Measurements from ENCODE around the gene CEP57.
"Not testable (repeated sequence)": the region's sequence is repeated elsewhere in the genome, so short reads cannot be mapped to it uniquely, and the experiment has no call there.

CEP57 gene

DNA sequence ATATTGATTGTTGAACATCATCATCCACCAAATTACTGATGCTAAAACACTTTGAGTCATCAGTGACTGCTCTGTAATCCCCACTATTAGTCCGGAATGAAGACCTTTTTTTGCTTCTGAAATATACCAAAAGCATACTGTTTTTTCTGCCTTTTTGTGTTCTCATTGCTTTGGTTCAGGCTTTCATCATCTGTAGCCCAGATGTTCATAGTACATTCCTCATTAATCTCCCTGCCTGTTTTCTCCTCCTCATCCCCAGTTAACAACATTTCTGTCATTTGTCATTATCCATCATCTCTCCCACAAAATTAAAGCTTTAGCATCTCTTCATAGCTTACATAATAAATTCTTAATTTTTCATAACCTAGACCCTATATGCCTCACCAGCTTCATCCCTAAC, 9.2 kb downstream of the CEP57 start:
- peak; percentile 74 for FAIRE-seq

GRCh38 chr11:95800438-95800837, 10.1 kb downstream of the CEP57 start:
- FAIRE-seq: no peak

DNA sequence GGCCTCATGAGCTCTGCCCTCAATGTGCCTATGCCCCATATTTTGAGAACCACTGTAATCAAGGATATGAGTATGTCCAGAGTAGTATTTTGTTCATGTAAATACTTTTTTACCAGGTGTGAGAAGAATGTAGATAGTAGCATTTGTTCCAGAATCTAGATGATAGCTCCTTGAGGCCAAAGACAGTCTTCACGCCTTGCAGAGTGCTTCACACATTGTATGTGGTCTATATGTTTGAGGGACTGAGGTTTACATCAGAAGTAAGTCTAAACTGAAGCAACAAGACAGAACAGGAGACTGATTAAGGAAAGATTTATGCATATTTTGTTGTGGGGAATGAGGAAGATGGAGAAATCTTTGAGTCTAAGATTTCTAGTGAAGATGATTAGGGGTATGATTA, 12.5 kb downstream of the CEP57 start:
- no peak for FAIRE-seq

GRCh38 chr11:95803973-95804372, 13.7 kb downstream of the CEP57 start:
- FAIRE-seq: no peak

DNA sequence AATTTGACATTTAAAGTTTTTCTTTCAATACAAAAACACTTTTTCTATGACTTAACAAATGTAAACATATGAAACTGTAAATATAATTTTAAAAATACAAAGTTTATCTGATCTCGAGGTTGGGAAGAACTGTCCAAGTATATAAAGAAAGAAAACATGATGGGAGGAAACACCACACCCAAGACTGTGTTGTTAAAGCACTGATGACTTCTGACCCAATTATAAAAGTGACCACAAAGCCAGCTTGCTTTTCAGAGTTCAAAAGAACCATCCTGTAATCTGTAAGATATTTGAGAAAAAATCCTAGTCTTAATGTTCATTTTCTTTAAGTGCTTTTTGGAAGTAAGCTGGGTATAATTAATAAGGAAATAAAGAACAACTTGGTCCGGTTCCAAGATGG, 15.6 kb downstream of the CEP57 start:
- FAIRE-seq: no peak

DNA sequence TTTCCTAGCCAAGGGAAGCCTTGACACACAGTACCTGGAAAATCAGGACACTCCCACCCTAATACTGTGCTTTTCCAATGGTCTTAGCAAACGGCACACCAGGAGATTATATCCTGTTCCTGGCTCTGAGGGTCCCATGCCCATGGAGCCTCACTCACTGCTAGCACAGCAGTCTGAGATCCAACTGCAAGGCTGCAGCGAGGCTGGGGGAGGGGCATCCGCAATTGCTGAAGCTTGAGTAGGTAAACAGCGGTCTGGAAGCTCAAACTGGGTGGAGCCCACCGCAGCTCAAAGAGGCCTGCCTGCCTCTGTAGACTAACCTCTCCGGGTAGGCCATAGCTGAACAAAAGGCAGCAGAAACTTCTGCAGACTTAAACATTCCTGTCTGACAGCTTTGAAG, 16.2 kb downstream of the CEP57 start:
- FAIRE-seq: not testable (repeated sequence)

GRCh38 chr11:95811052-95811451, 20.8 kb downstream of the CEP57 start:
- not testable (repeated sequence) for FAIRE-seq

GRCh38 chr11:95816037-95816436, 25.7 kb downstream of the CEP57 start:
- FAIRE-seq: no peak

- FAIRE-seq: no peak
These were observed 31.3 kb downstream of the CEP57 start for GRCh38 chr11:95821640-95822039.

DNA sequence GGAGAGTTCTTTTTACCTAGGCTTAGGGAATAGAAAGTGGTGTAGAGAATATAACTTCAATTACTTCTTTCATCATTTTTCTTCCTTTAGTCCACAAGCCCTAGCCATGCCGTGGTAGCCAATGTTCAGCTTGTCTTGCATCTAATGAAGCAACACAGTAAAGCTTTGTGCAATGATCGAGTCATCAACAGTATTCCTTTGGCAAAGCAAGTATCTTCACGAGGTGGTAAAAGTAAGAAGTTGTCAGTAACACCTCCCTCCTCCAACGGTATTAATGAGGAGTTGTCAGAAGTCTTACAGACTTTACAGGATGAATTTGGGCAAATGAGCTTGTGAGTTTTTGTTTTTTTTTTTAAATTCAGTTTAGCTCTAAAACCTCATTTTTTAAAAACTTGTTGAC, 37.4 kb downstream of the CEP57 start:
- no peak for FAIRE-seq

DNA sequence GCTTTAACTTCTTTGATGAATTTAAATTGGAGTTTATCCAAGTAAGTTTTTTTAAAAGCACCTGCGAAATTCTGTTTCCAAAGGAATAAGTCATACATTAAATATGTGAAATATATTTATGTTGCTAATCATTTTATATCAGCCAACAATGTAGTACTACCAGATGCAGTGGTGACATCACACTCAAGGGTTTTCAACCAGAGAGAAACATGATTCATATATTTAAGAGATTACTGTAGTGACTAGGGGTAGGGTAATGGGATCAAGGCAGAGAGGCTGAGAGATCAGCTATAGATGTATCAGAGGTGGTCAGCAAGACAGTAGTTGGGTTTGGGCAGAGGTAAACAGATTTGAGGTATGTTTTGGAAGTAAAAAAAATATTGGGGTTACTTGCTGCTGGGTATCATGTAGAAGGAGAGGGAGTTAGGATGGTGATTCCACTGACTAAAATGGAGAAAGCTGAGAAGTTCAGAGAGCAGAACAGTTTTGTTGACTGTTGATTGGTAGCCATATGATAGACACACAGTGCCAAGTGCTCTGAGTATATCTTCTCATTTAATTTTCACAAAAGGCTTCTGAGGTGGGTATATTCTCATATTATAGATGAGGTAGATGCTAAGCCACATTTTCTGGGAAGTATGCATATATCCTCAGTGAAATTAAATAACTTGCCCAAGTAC, 39.4 kb downstream of the CEP57 start:
- FAIRE-seq: peak; percentile 26

- FAIRE-seq: no peak
These were observed 41.0 kb downstream of the CEP57 start for GRCh38 chr11:95831198-95831883.

- FAIRE-seq: no peak
These were observed 42.5 kb downstream of the CEP57 start for GRCh38 chr11:95832763-95833162.

- no peak for FAIRE-seq
These were observed 43.1 kb downstream of the CEP57 start for GRCh38 chr11:95833378-95833777.

- no peak for FAIRE-seq
These were observed 45.1 kb downstream of the CEP57 start for GRCh38 chr11:95835351-95835750.

- no peak for FAIRE-seq
These were observed 45.6 kb downstream of the CEP57 start for GRCh38 chr11:95835768-95836488.

DNA sequence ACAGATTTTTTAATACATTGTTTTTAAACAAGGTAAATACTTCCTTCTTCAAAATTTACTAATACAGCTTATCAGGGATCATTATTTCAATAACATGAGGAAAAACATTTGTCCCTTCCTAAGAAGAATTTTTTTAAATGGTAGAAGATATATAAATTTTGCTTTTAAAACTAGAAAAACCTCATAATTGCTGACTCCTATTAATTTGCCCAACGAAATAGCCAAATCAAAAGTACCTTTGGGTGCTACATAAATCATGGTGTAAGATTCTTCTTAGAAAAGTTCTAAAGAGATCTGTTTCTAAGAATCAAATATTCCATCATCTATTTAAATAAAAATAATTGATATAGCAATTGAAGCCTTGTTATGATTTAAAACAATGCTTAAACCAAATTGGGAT, 54.9 kb downstream of the CEP57 start:
- FAIRE-seq: no peak

DNA sequence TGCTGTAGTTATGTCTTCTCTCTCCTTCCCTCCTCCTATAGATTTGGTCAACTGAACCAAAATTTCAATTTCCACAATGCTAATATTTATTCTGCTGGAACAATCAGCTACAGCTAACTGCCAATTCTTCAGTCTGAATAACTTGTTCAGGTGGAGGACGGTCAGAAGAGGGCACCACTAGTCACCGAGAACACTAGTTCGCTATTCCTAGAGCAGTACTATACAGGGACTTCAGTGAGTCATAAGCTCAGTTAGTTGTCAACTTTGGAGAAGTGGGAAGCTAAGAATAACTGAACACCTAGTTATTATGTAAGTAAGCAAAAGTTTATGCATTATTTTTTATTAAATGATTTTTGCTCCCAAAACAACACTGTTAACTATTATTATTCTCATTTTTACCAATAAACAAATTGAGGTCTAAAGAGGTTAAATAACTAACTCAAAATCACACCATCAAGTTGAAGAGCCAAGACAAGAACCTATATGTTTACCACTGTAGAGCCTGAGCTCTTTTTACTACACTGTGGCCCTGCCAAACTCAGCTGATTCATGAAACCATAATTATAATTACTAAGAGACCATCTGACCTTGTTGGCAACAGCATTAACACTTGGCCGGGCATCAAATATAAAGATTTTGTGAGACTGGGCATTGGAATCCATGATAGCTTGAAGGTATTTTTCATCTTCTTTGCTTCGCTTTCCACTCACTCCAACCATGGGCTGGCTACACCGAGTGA, 59.0 kb downstream of the CEP57 start:
- no peak for FAIRE-seq

DNA sequence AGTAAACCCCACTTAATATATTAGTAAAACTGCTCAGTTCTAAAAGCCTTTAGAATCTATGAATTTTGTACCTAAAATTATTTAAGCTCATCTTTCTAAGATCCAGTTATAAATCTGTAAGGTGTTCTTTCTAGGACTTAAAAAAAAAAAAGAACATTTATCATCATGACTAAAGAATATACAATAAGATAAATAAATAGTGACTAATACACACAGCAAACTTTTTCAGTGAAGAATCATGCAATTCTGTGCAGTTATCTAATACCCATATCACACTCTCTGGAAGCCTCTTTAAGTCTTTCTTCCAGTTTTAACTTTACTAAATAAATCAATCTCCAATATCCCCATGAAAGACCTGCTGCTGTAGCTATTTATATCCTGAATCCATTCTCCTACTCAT, 59.8 kb downstream of the CEP57 start:
- no peak for FAIRE-seq

GRCh38 chr11:95853138-95853537, 62.8 kb downstream of the CEP57 start:
- no peak for FAIRE-seq

GRCh38 chr11:95853862-95854261, 63.6 kb downstream of the CEP57 start:
- FAIRE-seq: no peak

- FAIRE-seq: not testable (repeated sequence)
These were observed 64.1 kb downstream of the CEP57 start for GRCh38 chr11:95854362-95854761.

- FAIRE-seq: not testable (repeated sequence)
These were observed 69.7 kb downstream of the CEP57 start for GRCh38 chr11:95860024-95860423.

Data from endometrium (tissue), 2 donors.